Measurements from ENCODE around the gene ANLN. TPM values are rescaled to one million over a fixed set of nuclear protein-coding genes. Genes with fewer than 3 reads are reported as not detected.
"Not testable (repeated sequence)": the region's sequence is repeated elsewhere in the genome, so short reads cannot be mapped to it uniquely, and the experiment has no call there.

ANLN gene
- polyA plus RNA-seq, 1 donor (not counting 4 experiments of a cell fraction or from before 2014, with no cell fraction given): 65.8 TPM

GRCh38 chr7:36370046-36370445, 19.6 kb upstream of the ANLN start:
- Histone ChIP-seq H3K9me1 (ENCODE audit: control insufficient read depth, extremely low read depth, insufficient read depth, low read length) (no peaks in the 10 kb centered on the region), H3K4me3 (ENCODE audit: control insufficient read depth in 2 of 3, extremely low read depth in 1 of 3, insufficient read depth in 2 of 3, low read depth in 1 of 3, low read length in 3 of 3) (no peak overlapping the region), H3K27me3 (ENCODE audit: control insufficient read depth, extremely low read depth, insufficient read depth, low read length) (no peaks in the 10 kb centered on the region), H3K4me2 (ENCODE audit: control insufficient read depth, extremely low read depth, insufficient read depth, low read depth, low read length) (no peak overlapping the region), H3K4me1 (ENCODE audit: control insufficient read depth, extremely low read depth, insufficient read depth, low read length) (peaks cover 2% of the 10 kb centered on the region), H3K27ac (ENCODE audit: control insufficient read depth, insufficient read depth, low read length) (no peak overlapping the region), H3K9ac (ENCODE audit: control insufficient read depth, extremely low read depth, insufficient read depth, low read length) (no peak overlapping the region), H3K9me3 (ENCODE audit: control insufficient read depth, low read depth, low read length) (no peaks in the 10 kb centered on the region), H2AFZ (ENCODE audit: control insufficient read depth, low read length) (no peak overlapping the region), H4K20me1 (ENCODE audit: control insufficient read depth, extremely low read depth, insufficient read depth, low read length) (no peaks in the 10 kb centered on the region), H3K79me2 (ENCODE audit: control insufficient read depth, insufficient read depth, low read length) (peaks cover 1% of the 10 kb centered on the region), H3K36me3 (ENCODE audit: control insufficient read depth in 2 of 2, extremely low read depth in 1 of 2, insufficient read depth in 2 of 2, low read length in 2 of 2) (no peaks in the 10 kb centered on the region)
- DNase-seq (ENCODE audit: low read depth, low spot score) (no peak), FAIRE-seq (no peak)
- dilution Hi-C loops (cut with MboI; ENCODE audit: extremely low pct_ligation_motif_present, low sequenced_read_pairs): no loop called here
- TF ChIP-seq EZH2 (IDR thresholded peaks at IDR 0.05; ENCODE audit: low read length) (no peak), CTCF (optimal IDR thresholded peaks at IDR 0.05 in 1 of 3, IDR thresholded peaks at IDR 0.05 in 1 of 3, conservative IDR thresholded peaks at IDR 0.05 in 1 of 3; ENCODE audit: extremely low read depth in 1 of 3, insufficient read depth in 2 of 3, low read length in 3 of 3) (no peak)

- Histone ChIP-seq H3K27me3 (ENCODE audit: control insufficient read depth, extremely low read depth, insufficient read depth, low read length) (no peaks in the 10 kb centered on the region), H3K9ac (ENCODE audit: control insufficient read depth, extremely low read depth, insufficient read depth, low read length) (no peak overlapping the region), H3K4me1 (ENCODE audit: control insufficient read depth, extremely low read depth, insufficient read depth, low read length) (peaks cover 2% of the 10 kb centered on the region), H3K27ac (ENCODE audit: control insufficient read depth, insufficient read depth, low read length) (no peak overlapping the region), H3K9me3 (ENCODE audit: control insufficient read depth, low read depth, low read length) (no peaks in the 10 kb centered on the region), H4K20me1 (ENCODE audit: control insufficient read depth, extremely low read depth, insufficient read depth, low read length) (no peaks in the 10 kb centered on the region), H3K4me3 (ENCODE audit: control insufficient read depth in 2 of 3, extremely low read depth in 1 of 3, insufficient read depth in 2 of 3, low read depth in 1 of 3, low read length in 3 of 3) (no peak overlapping the region), H3K9me1 (ENCODE audit: control insufficient read depth, extremely low read depth, insufficient read depth, low read length) (no peaks in the 10 kb centered on the region), H3K79me2 (ENCODE audit: control insufficient read depth, insufficient read depth, low read length) (no peaks in the 10 kb centered on the region), H2AFZ (ENCODE audit: control insufficient read depth, low read length) (no peak overlapping the region), H3K36me3 (ENCODE audit: control insufficient read depth in 2 of 2, extremely low read depth in 1 of 2, insufficient read depth in 2 of 2, low read length in 2 of 2) (no peaks in the 10 kb centered on the region), H3K4me2 (ENCODE audit: control insufficient read depth, extremely low read depth, insufficient read depth, low read depth, low read length) (no peak overlapping the region)
- DNase-seq (ENCODE audit: low read depth, low spot score): no peak
- no peak for TF ChIP-seq CTCF (optimal IDR thresholded peaks at IDR 0.05 in 1 of 3, IDR thresholded peaks at IDR 0.05 in 1 of 3, conservative IDR thresholded peaks at IDR 0.05 in 1 of 3; ENCODE audit: extremely low read depth in 1 of 3, insufficient read depth in 2 of 3, low read length in 3 of 3)
- TF ChIP-seq EZH2 (IDR thresholded peaks at IDR 0.05; ENCODE audit: low read length): no peak
- dilution Hi-C loops (cut with MboI; ENCODE audit: extremely low pct_ligation_motif_present, low sequenced_read_pairs): no loop called here
- FAIRE-seq: no peak
Observed at GRCh38 chr7:36372156-36372555, 17.5 kb upstream of the ANLN start.

- H3K27me3 ChIP-seq (ENCODE audit: control insufficient read depth, extremely low read depth, insufficient read depth, low read length); FAIRE-seq; H3K9ac ChIP-seq (ENCODE audit: control insufficient read depth, extremely low read depth, insufficient read depth, low read length); H2AFZ ChIP-seq (ENCODE audit: control insufficient read depth, low read length); H3K79me2 ChIP-seq (ENCODE audit: control insufficient read depth, insufficient read depth, low read length); H3K4me1 ChIP-seq (ENCODE audit: control insufficient read depth, extremely low read depth, insufficient read depth, low read length); H3K27ac ChIP-seq (ENCODE audit: control insufficient read depth, insufficient read depth, low read length); DNase-seq (ENCODE audit: low read depth, low spot score); H3K4me3 ChIP-seq (ENCODE audit: control insufficient read depth in 2 of 3, extremely low read depth in 1 of 3, insufficient read depth in 2 of 3, low read depth in 1 of 3, low read length in 3 of 3); H4K20me1 ChIP-seq (ENCODE audit: control insufficient read depth, extremely low read depth, insufficient read depth, low read length); H3K9me1 ChIP-seq (ENCODE audit: control insufficient read depth, extremely low read depth, insufficient read depth, low read length); H3K9me3 ChIP-seq (ENCODE audit: control insufficient read depth, low read depth, low read length); H3K4me2 ChIP-seq (ENCODE audit: control insufficient read depth, extremely low read depth, insufficient read depth, low read depth, low read length); dilution Hi-C loops (cut with MboI; ENCODE audit: extremely low pct_ligation_motif_present, low sequenced_read_pairs); H3K36me3 ChIP-seq (ENCODE audit: control insufficient read depth in 2 of 2, extremely low read depth in 1 of 2, insufficient read depth in 2 of 2, low read length in 2 of 2): not testable (repeated sequence)
Observed at GRCh38 chr7:36378555-36378954, 11.1 kb upstream of the ANLN start.

Measured in keratinocyte (primary cell).